Dedifferentiated amniotic fluid mesenchymal stem cell (primary cell): ENCODE measurements around the gene DPF3.

Experiments used
- DNase-seq: peaks from one replicate; pipeline ENCODE4 v3.0.0-alpha.2; 2016; ENCODE audit errors: extremely low spot score

The DPF3 gene

DNA sequence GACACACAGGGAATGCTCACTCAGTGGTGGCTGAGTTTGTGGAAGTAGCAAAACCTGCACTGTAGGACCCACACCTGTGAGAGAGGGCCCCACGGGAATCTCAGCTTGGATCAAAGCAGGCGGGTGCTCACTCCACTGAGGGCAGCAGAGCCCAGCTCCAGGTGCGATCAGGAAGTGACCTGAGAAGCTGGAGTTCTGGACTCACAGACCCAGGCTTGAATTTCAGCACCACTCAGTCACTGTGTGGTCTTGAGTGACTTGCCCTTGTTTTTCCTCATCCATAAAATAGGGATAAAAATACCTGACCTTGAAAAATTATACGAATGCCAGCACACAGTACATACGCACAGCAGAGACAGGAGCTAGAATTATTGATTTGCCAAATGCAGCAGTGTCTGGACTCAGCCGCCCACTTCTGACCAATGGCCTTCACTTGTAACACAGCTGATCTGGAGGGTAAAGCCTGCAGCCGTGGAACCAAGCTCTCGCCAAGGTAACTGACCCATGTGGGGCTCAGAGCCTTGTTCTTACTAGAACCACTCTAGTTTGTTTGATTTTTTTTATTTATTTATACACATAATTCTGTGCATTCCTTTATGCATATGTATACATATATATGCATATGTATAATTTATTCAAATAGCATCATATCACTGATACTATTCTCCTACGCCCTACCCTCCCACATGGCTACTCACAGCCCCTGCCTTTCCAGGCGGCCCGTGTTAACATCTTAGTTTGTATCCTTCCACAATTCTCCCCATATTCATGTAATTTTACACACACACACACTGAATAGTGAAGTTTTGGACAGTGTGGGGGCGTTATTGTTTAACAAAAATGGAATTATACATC is 53.9 kb downstream of the DPF3 start:
- no peak for DNase-seq

DNA sequence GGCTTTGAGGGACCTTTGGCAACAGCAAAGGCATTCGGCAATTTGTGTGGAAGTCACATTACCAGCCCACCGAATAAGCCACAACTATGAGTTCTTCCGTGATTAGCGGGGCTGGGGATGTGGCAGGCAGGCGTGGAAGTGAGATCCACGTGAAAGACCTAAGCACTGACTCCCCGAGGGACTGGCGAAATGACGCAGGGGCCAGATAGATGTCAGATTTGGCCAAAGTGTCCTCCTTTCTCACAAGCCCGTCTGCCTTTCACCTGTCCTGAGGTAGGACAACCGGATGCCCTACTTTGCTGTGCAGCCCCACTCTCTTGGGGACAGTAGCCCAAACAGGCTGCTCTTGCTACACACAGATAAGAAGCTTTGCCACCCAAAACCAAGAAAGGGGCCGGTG is 54.5 kb downstream of the DPF3 start:
- no peak for DNase-seq

- no peak for DNase-seq
Observed at GRCh38 chr14:72836085-72836484, 57.8 kb downstream of the DPF3 start.

GRCh38 chr14:72833174-72833573 is 60.7 kb downstream of the DPF3 start:
- no peak for DNase-seq

- no peak for DNase-seq
Observed at GRCh38 chr14:72830786-72831594, 62.9 kb downstream of the DPF3 start.

DNA sequence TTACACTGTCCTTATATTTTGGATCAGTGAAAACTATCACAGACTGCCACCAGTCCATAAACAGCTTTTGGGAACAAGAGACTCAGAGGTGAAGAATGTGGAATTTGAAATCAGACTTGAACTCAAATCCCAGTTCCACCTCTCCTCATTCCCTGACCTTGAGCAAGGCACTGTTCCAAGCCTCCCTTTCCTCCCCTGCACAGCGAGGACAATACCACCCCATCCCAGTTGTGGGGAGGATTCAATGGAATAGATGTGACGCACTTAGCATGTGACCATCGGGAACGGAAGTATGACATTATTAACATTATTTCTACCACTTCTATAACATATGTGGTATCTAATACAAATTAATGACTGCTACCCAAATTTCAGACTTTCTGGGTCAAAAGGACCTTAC is 63.5 kb downstream of the DPF3 start:
- no peak for DNase-seq

DNA sequence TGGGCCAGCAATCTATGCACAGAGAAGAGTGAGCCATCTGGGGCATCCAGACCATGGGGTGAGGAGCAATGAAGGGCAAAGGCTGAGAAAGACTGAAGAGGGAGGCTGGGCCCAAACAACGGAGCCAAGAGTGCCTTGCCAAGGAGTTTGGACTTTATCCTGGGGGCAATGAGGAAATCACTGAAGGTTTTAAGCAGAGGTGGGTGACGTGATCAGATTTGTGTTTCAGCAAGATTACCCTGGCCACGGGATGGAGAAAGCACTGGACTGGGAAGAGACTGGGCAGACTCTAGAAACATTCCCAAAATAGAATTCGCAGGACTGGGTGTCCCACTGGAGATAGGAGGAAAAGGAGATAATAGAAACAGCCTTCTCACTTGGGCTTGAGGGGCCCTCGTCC is 65.3 kb downstream of the DPF3 start:
- DNase-seq, result no peak

DNA sequence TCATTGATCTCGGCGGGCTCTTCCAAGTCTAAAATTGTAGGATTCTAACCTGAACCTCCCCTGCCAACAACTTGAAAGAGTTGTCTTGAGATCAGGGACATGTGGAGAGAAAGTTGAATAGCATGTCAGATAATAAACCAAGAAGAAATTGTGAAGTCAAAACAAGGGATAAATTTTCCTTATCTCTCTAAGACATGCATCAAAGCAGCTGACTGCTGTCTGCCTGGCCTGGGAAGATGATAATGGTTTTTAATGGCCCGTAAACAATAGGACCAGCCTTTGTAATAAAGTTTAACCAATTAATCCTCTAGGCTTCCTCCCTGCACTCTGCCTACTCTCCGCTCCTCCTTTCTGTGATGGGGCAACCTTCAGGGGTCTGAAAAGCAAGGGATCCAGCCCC is 67.9 kb downstream of the DPF3 start:
- DNase-seq, result no peak

- DNase-seq, result no peak
Observed at GRCh38 chr14:72825486-72825885, 68.4 kb downstream of the DPF3 start.

- no peak for DNase-seq
Observed at GRCh38 chr14:72824051-72824450, 69.8 kb downstream of the DPF3 start.

- no peak for DNase-seq
Observed at GRCh38 chr14:72822946-72823611, 70.8 kb downstream of the DPF3 start.

- DNase-seq, result no peak
Observed at GRCh38 chr14:72818998-72819397, 74.9 kb downstream of the DPF3 start.

DNA sequence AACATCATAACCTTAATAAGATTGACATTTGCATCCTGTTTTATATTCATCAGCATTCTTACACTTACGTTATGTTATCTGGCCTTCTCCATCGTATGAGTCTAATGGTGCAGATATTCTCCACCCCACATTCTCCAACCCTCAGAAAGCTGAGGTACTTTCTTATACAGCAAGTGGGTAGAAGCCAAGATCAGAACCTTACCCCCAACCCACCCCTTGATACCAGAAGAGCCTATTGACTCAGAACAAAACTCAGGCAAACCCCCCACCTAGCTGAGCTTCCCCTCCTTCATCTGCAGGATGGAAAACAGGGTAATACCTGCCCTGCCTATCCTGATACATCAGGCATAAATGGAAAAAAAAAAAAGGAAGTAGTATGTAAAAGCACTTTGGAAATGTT is 77.6 kb downstream of the DPF3 start:
- no peak for DNase-seq

- DNase-seq, result no peak
Observed at GRCh38 chr14:72815430-72815829, 78.5 kb downstream of the DPF3 start.

- no peak for DNase-seq
Observed at GRCh38 chr14:72812292-72812851, 81.5 kb downstream of the DPF3 start.

DNA sequence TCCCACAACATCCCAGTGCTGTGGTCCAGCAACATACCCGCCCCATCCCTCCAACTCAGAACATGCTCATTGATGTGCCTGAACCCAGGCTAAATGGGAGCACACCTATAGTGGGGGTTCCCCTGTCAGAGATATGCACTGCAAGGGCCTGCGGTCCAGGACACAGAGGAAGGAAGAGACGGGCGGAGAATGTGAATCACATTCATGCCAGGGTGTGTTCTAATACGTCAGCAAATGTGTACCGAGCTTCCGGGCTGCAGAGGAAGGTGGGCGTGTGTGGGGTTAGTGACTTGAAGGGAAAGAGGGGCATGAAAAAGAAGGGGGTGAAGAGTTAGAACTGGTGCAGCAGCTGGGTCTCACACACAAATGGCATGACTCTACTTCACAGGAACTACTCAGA is 83.7 kb downstream of the DPF3 start:
- DNase-seq, result no peak

GRCh38 chr14:72809063-72809462 is 84.8 kb downstream of the DPF3 start:
- DNase-seq, result no peak

GRCh38 chr14:72808564-72808963 is 85.3 kb downstream of the DPF3 start:
- no peak for DNase-seq

DNA sequence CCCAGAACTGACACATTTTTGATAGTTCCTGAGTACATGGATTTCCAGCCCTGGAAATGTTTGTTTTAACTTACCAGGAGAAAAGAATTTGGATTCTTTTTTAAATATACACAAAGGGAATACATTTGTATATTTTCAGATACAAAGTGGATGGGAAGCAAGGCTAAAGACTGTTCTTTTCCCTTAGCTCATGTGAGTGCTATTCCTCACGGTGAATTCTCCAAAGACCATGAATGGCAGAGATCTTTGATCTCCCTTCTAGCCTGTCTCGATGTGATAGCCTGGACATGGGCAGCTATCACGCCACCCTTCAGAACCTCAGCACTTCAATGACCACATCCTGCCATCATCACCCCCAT is 91.3 kb downstream of the DPF3 start:
- DNase-seq, result no peak

GRCh38 chr14:72801836-72802587 is 91.9 kb downstream of the DPF3 start:
- no peak for DNase-seq

GRCh38 chr14:72801381-72801812 is 92.5 kb downstream of the DPF3 start:
- peak; percentile 50 for DNase-seq
